ENCODE results near the gene ZDHHC6. TPM values are rescaled to one million over a fixed set of nuclear protein-coding genes. Genes with fewer than 3 reads are reported as not detected.

The ZDHHC6 gene
- total and polyA plus RNA-seq, 2 of the 8 experiments (the other 6 are each of a cell fraction or from before 2014, with no cell fraction given): 13.6 to 27.4 TPM

DNA sequence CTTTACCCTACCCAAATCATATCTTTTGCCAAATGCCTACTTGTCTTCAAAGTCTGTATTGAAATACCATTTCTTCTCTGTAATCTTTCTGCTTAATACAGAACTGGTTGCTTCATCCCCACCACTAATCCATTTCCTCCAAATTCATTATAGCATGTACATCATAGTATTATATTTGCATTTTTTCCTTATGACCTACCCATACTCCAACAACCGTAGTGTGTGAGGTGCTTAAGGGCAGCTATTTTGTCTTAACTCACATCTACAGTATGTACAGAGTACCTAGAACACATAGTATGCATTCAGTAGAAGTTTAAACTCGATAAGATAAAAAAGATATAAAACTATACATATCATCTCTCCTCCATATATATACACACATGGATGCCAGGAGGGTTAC lies 49.1 kb downstream of the ZDHHC6 start (continued):
- TF ChIP-seq, protein P1, sequence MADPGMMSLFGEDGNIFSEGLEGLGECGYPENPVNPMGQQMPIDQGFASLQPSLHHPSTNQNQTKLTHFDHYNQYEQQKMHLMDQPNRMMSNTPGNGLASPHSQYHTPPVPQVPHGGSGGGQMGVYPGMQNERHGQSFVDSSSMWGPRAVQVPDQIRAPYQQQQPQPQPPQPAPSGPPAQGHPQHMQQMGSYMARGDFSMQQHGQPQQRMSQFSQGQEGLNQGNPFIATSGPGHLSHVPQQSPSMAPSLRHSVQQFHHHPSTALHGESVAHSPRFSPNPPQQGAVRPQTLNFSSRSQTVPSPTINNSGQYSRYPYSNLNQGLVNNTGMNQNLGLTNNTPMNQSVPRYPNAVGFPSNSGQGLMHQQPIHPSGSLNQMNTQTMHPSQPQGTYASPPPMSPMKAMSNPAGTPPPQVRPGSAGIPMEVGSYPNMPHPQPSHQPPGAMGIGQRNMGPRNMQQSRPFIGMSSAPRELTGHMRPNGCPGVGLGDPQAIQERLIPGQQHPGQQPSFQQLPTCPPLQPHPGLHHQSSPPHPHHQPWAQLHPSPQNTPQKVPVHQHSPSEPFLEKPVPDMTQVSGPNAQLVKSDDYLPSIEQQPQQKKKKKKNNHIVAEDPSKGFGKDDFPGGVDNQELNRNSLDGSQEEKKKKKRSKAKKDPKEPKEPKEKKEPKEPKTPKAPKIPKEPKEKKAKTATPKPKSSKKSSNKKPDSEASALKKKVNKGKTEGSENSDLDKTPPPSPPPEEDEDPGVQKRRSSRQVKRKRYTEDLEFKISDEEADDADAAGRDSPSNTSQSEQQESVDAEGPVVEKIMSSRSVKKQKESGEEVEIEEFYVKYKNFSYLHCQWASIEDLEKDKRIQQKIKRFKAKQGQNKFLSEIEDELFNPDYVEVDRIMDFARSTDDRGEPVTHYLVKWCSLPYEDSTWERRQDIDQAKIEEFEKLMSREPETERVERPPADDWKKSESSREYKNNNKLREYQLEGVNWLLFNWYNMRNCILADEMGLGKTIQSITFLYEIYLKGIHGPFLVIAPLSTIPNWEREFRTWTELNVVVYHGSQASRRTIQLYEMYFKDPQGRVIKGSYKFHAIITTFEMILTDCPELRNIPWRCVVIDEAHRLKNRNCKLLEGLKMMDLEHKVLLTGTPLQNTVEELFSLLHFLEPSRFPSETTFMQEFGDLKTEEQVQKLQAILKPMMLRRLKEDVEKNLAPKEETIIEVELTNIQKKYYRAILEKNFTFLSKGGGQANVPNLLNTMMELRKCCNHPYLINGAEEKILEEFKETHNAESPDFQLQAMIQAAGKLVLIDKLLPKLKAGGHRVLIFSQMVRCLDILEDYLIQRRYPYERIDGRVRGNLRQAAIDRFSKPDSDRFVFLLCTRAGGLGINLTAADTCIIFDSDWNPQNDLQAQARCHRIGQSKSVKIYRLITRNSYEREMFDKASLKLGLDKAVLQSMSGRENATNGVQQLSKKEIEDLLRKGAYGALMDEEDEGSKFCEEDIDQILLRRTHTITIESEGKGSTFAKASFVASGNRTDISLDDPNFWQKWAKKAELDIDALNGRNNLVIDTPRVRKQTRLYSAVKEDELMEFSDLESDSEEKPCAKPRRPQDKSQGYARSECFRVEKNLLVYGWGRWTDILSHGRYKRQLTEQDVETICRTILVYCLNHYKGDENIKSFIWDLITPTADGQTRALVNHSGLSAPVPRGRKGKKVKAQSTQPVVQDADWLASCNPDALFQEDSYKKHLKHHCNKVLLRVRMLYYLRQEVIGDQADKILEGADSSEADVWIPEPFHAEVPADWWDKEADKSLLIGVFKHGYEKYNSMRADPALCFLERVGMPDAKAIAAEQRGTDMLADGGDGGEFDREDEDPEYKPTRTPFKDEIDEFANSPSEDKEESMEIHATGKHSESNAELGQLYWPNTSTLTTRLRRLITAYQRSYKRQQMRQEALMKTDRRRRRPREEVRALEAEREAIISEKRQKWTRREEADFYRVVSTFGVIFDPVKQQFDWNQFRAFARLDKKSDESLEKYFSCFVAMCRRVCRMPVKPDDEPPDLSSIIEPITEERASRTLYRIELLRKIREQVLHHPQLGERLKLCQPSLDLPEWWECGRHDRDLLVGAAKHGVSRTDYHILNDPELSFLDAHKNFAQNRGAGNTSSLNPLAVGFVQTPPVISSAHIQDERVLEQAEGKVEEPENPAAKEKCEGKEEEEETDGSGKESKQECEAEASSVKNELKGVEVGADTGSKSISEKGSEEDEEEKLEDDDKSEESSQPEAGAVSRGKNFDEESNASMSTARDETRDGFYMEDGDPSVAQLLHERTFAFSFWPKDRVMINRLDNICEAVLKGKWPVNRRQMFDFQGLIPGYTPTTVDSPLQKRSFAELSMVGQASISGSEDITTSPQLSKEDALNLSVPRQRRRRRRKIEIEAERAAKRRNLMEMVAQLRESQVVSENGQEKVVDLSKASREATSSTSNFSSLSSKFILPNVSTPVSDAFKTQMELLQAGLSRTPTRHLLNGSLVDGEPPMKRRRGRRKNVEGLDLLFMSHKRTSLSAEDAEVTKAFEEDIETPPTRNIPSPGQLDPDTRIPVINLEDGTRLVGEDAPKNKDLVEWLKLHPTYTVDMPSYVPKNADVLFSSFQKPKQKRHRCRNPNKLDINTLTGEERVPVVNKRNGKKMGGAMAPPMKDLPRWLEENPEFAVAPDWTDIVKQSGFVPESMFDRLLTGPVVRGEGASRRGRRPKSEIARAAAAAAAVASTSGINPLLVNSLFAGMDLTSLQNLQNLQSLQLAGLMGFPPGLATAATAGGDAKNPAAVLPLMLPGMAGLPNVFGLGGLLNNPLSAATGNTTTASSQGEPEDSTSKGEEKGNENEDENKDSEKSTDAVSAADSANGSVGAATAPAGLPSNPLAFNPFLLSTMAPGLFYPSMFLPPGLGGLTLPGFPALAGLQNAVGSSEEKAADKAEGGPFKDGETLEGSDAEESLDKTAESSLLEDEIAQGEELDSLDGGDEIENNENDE (IDR thresholded peaks at IDR 0.05; ENCODE audit: insufficient replicate concordance, low read length): no peak
- TF ChIP-seq JUND (IDR thresholded peaks at IDR 0.05; ENCODE audit: low read length) (no peak), KDM4A (IDR thresholded peaks at IDR 0.05; ENCODE audit: low read depth, low read length, severe bottlenecking) (no peak)
- TF ChIP-seq, protein P2, sequence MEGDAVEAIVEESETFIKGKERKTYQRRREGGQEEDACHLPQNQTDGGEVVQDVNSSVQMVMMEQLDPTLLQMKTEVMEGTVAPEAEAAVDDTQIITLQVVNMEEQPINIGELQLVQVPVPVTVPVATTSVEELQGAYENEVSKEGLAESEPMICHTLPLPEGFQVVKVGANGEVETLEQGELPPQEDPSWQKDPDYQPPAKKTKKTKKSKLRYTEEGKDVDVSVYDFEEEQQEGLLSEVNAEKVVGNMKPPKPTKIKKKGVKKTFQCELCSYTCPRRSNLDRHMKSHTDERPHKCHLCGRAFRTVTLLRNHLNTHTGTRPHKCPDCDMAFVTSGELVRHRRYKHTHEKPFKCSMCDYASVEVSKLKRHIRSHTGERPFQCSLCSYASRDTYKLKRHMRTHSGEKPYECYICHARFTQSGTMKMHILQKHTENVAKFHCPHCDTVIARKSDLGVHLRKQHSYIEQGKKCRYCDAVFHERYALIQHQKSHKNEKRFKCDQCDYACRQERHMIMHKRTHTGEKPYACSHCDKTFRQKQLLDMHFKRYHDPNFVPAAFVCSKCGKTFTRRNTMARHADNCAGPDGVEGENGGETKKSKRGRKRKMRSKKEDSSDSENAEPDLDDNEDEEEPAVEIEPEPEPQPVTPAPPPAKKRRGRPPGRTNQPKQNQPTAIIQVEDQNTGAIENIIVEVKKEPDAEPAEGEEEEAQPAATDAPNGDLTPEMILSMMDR (IDR thresholded peaks at IDR 0.05; ENCODE audit: control extremely low read depth in 1 of 3, insufficient read depth in 1 of 3, low read depth in 1 of 3, low read length in 3 of 3): no peak

Measured in H1 (cell line).